OCI-LY7 (cell line): ENCODE measurements around the gene SETD6.

Experiments used
- CTCF ChIP-seq: fragments of 200-600 bp; sonication (generic); conservative IDR thresholded peaks from 2 replicates; pipeline ENCODE4 v1.5.1; 2014; ENCODE audit warnings: mild to moderate bottlenecking, antibody characterized with exemption, low read length, moderate library complexity, mixed read lengths
- EZH2phosphoT487 ChIP-seq: fragments of 200-600 bp; sonication (generic); IDR thresholded peaks from 2 replicates; pipeline ENCODE4 v1.6.1; 2018; ENCODE audit warnings: low read depth, borderline replicate concordance, mild to moderate bottlenecking, mixed run types, antibody characterized with exemption, low read length, moderate library complexity, mixed read lengths

GRCh38 chr16:58472827-58473226 is 42.5 kb upstream of the SETD6 start:
- TF ChIP-seq CTCF, result no peak
- no peak for TF ChIP-seq EZH2phosphoT487
